H9 (cell line): ENCODE data around the gene UGT1A3. TPM values are rescaled to one million over a fixed set of nuclear protein-coding genes. Genes with fewer than 3 reads are reported as not detected.

Experiments
- DNase-seq: peaks from one replicate; pipeline ENCODE4 v3.0.0-alpha.2; 2017
- H2AFZ ChIP-seq: one replicate; pipeline ENCODE4 v1.6.1; 2013; ENCODE audit warnings: mild to moderate bottlenecking, low read length, control low read depth, moderate library complexity
- H2AK5ac ChIP-seq: 2 replicates; pipeline ENCODE4 v1.6.1; 2013; ENCODE audit warnings: low read length, control low read depth, mixed read lengths; ENCODE audit not compliant: insufficient read length
- H2BK120ac ChIP-seq: one replicate; pipeline ENCODE4 v1.6.1; 2013; ENCODE audit warnings: low read depth, mild to moderate bottlenecking, low read length, control low read depth, inconsistent platforms; ENCODE audit not compliant: poor library complexity, severe bottlenecking
- H2BK12ac ChIP-seq: 2 replicates; pipeline ENCODE4 v1.6.1; 2013; ENCODE audit warnings: low read length, control low read depth, mixed read lengths, low read depth; ENCODE audit not compliant: insufficient read length
- H2BK15ac ChIP-seq: 2 replicates; pipeline ENCODE4 v1.6.1; 2013; ENCODE audit warnings: low read depth, low read length, control low read depth
- H2BK20ac ChIP-seq: one replicate; pipeline ENCODE4 v1.6.1; 2013; ENCODE audit warnings: low read depth, mild to moderate bottlenecking, low read length, control low read depth, inconsistent platforms; ENCODE audit not compliant: poor library complexity, severe bottlenecking
- H2BK5ac ChIP-seq: 2 replicates; pipeline ENCODE4 v1.6.1; 2013; ENCODE audit warnings: low read length, control low read depth, mixed read lengths; ENCODE audit not compliant: insufficient read length
- H3K14ac ChIP-seq: 2 replicates; pipeline ENCODE4 v1.6.1; 2013; ENCODE audit warnings: low read length, control low read depth; ENCODE audit not compliant: insufficient read depth
- H3K18ac ChIP-seq: 2 replicates; pipeline ENCODE4 v1.6.1; 2013; ENCODE audit warnings: low read depth, mild to moderate bottlenecking, mixed read lengths, low read length, control low read depth; ENCODE audit not compliant: insufficient read length
- H3K23ac ChIP-seq: 2 replicates; pipeline ENCODE4 v1.6.1; 2013; ENCODE audit warnings: low read length, control low read depth, mixed read lengths, low read depth; ENCODE audit not compliant: insufficient read length
- H3K23me2 ChIP-seq: 2 replicates; pipeline ENCODE4 v1.6.1; 2013; ENCODE audit warnings: low read depth, mild to moderate bottlenecking, mixed read lengths, low read length, control low read depth; ENCODE audit not compliant: insufficient read length, poor library complexity, severe bottlenecking
- H3K27ac ChIP-seq: 2 replicates; pipeline ENCODE4 v1.5.1; 2013; ENCODE audit warnings: low read length, control low read depth, mixed read lengths, low read depth; ENCODE audit not compliant: insufficient read length
- H3K27me3 ChIP-seq: 2 replicates; pipeline ENCODE4 v1.6.1; 2013; ENCODE audit warnings: low read length, control low read depth, inconsistent platforms; ENCODE audit not compliant: insufficient read depth
- H3K4ac ChIP-seq: 2 replicates; pipeline ENCODE4 v1.6.1; 2013; ENCODE audit warnings: low read depth, mild to moderate bottlenecking, control low read depth, inconsistent platforms, low read length, moderate library complexity
- H3K4me1 ChIP-seq: 2 replicates; pipeline ENCODE4 v1.6.1; 2013; ENCODE audit warnings: low read length, control low read depth, inconsistent platforms; ENCODE audit not compliant: insufficient read depth
- H3K4me2 ChIP-seq: 2 replicates; pipeline ENCODE4 v1.6.1; 2013; ENCODE audit warnings: low read length, control low read depth, mixed read lengths; ENCODE audit not compliant: insufficient read length, insufficient read depth
- H3K56ac ChIP-seq: 2 replicates; pipeline ENCODE4 v1.6.1; 2013; ENCODE audit warnings: low read depth, mild to moderate bottlenecking, mixed read lengths, low read length, control low read depth; ENCODE audit not compliant: insufficient read length
- H3K79me1 ChIP-seq: 2 replicates; pipeline ENCODE4 v1.6.1; 2013; ENCODE audit warnings: low read depth, mild to moderate bottlenecking, moderate library complexity, low read length, control low read depth, inconsistent platforms; ENCODE audit not compliant: insufficient read depth, poor library complexity, severe bottlenecking
- H3K79me2 ChIP-seq: 2 replicates; pipeline ENCODE4 v1.6.1; 2013; ENCODE audit warnings: low read length, control low read depth, inconsistent platforms; ENCODE audit not compliant: insufficient read depth
- H3K9ac ChIP-seq: 2 replicates; pipeline ENCODE4 v1.6.1; 2013; ENCODE audit warnings: low read length, control low read depth, mixed read lengths; ENCODE audit not compliant: insufficient read length; ENCODE audit errors: extremely low read depth
- H3K9me3 ChIP-seq: one replicate; pipeline ENCODE4 v1.6.1; 2013; ENCODE audit warnings: low read depth, low read length, inconsistent platforms; ENCODE audit not compliant: control insufficient read depth
- H3T11ph ChIP-seq: one replicate; pipeline ENCODE4 v1.6.1; 2013; ENCODE audit warnings: mild to moderate bottlenecking, low read length, control low read depth, inconsistent platforms
- H4K20me1 ChIP-seq: one replicate; pipeline ENCODE4 v1.6.1; 2013; ENCODE audit not compliant: control insufficient read depth, insufficient read length, insufficient read depth
- H4K5ac ChIP-seq: 2 replicates; pipeline ENCODE4 v1.6.1; 2013; ENCODE audit warnings: low read depth, mild to moderate bottlenecking, mixed read lengths, low read length, control low read depth; ENCODE audit not compliant: insufficient read length
- H4K8ac ChIP-seq: replicated peaks from 2 replicates; pipeline ENCODE4 v1.6.1; 2013; ENCODE audit warnings: low read length, control low read depth, mixed read lengths, low read depth; ENCODE audit not compliant: insufficient read length
- H4K91ac ChIP-seq: 2 replicates; pipeline ENCODE4 v1.6.1; 2013; ENCODE audit warnings: low read depth, mild to moderate bottlenecking, moderate library complexity, mixed read lengths, low read length, control low read depth; ENCODE audit not compliant: insufficient read length
- H3K27ac Mint-ChIP-seq, 3 experiments: 2 replicates in 2 of 3; 3 replicates in 1 of 3; pipeline ENCODE4 v1.8.0; 2020 to 2021; ENCODE audit warnings: mixed read lengths in 3 of 3, mild to moderate bottlenecking in 1 of 3, moderate library complexity in 1 of 3
- H3K27me3 Mint-ChIP-seq: 2 replicates; pipeline ENCODE4 v1.8.0; 2021; ENCODE audit warnings: low read depth, mild to moderate bottlenecking, moderate library complexity, mixed read lengths
- H3K36me3 Mint-ChIP-seq, 3 experiments: 2 replicates in 2 of 3; 3 replicates in 1 of 3; pipeline ENCODE4 v1.8.0; 2020 to 2021; ENCODE audit warnings: low read depth in 3 of 3, mixed read lengths in 3 of 3; ENCODE audit not compliant: insufficient read depth in 1 of 3
- H3K4me1 Mint-ChIP-seq, 2 experiments: 2 replicates each; pipeline ENCODE4 v1.8.0; 2020; ENCODE audit warnings: mixed read lengths in 2 of 2
- H3K4me3 Mint-ChIP-seq, 2 experiments: 2 replicates in 1 of 2; 3 replicates in 1 of 2; pipeline ENCODE4 v1.8.0; 2020 to 2021; ENCODE audit warnings: mild to moderate bottlenecking in 2 of 2, mixed read lengths in 2 of 2, moderate library complexity in 1 of 2
- H3K9me3 Mint-ChIP-seq, 2 experiments: 2 replicates in 1 of 2; 3 replicates in 1 of 2; pipeline ENCODE4 v1.8.0; 2020; ENCODE audit warnings: mild to moderate bottlenecking in 2 of 2, mixed read lengths in 2 of 2, moderate library complexity in 1 of 2
- CTCF ChIP-seq: fragments of 200-600 bp; sonication (generic); conservative IDR thresholded peaks from 3 replicates; pipeline ENCODE4 v1.8.0; 2021; ENCODE audit warnings: antibody characterized with exemption, mild to moderate bottlenecking
- WGBS: extraction: QIAGEN DNeasy Blood & Tissue Kit; methylation state at CpG from one replicate; pipeline ENCODE4 v1.1.7; 2013; ENCODE audit warnings: missing lambda C conversion rate, low lambda C conversion rate, mixed read lengths; ENCODE audit not compliant: insufficient read length; ENCODE audit errors: extremely low coverage; 5-methylcytosine and 5-hydroxymethylcytosine counted together
- total RNA-seq: library from RNA; stranded (reverse); gene quantifications from 2 replicates; pipeline ENCODE4 v1.2.1, GENCODE V29; 2021

The UGT1A3 gene
- total RNA-seq, 1 experiment from 2014 or later, result not detected

GRCh38 chr2:233816334-233816733, 87.5 kb downstream of the UGT1A3 start:
- peaks cover 7% of the 10 kb centered on the region for H3K27me3 Mint-ChIP-seq
- no peak for DNase-seq
- no peak overlapping the region for H3T11ph ChIP-seq
- H4K20me1 ChIP-seq, result no peaks in the 10 kb centered on the region
- H3K56ac ChIP-seq, result no peak overlapping the region
- no peaks in the 10 kb centered on the region for H3K4me1 Mint-ChIP-seq
- H4K91ac ChIP-seq, result no peak overlapping the region
- no peaks in the 10 kb centered on the region for H3K36me3 Mint-ChIP-seq
- H2BK12ac ChIP-seq, result no peak overlapping the region
- H3K27ac Mint-ChIP-seq, result no peak overlapping the region
- no peak overlapping the region for H4K5ac ChIP-seq
- no peak overlapping the region for H3K18ac ChIP-seq
- H3K9ac ChIP-seq, result no peak overlapping the region
- H3K79me2 ChIP-seq, result no peaks in the 10 kb centered on the region
- no peaks in the 10 kb centered on the region; a peak in 1 of 5 replicates for H3K9me3 Mint-ChIP-seq
- H3K14ac ChIP-seq, result no peak overlapping the region
- WGBS, result no CpG with 5 or more reads among the region's 2 CpGs
- no peak overlapping the region for H2AFZ ChIP-seq
- H3K4me1 ChIP-seq, result no peaks in the 10 kb centered on the region
- no peaks in the 10 kb centered on the region for H3K79me1 ChIP-seq
- H3K23me2 ChIP-seq, result no peaks in the 10 kb centered on the region
- H3K4me3 Mint-ChIP-seq, result no peak overlapping the region
- H3K27me3 ChIP-seq, result no peaks in the 10 kb centered on the region
- no peak overlapping the region for H2BK5ac ChIP-seq
- no peak overlapping the region for H3K4me2 ChIP-seq
- H2BK120ac ChIP-seq, result no peak overlapping the region
- H3K4ac ChIP-seq, result no peak overlapping the region
- H3K9me3 ChIP-seq, result no peaks in the 10 kb centered on the region
- H4K8ac ChIP-seq, result no peak overlapping the region
- H2BK20ac ChIP-seq, result no peak overlapping the region
- no peak overlapping the region for H3K23ac ChIP-seq
- H2AK5ac ChIP-seq, result no peak overlapping the region
- no peak overlapping the region for H2BK15ac ChIP-seq
- no peak overlapping the region for H3K27ac ChIP-seq
- no peak for TF ChIP-seq CTCF
